ENCODE results near the gene FMN1. TPM values are rescaled to one million over a fixed set of nuclear protein-coding genes. Genes with fewer than 3 reads are reported as not detected.

FMN1 gene
- total and polyA plus RNA-seq, 10 of the 15 experiments (the other 5 are each of a cell fraction or from before 2014, with no cell fraction given): 0.05 to 0.16 (median 0.08) TPM; not detected in 4

GRCh38 chr15:32738666-32739065, 455.8 kb downstream of the FMN1 start (continued):
- TF ChIP-seq GATAD2B (conservative IDR thresholded peaks at IDR 0.05; ENCODE audit: low read depth) (no peak), SPI1 (IDR thresholded peaks at IDR 0.05; ENCODE audit: borderline replicate concordance, insufficient read depth, low read depth, low read length) (no peak), NFIC (IDR thresholded peaks at IDR 0.05; ENCODE audit: low read depth, low read length) (no peak), ZSCAN29 (IDR thresholded peaks at IDR 0.05) (no peak), PML (IDR thresholded peaks at IDR 0.05; ENCODE audit: low read length) (no peak), BCL11A (IDR thresholded peaks at IDR 0.05; ENCODE audit: low read depth, low read length) (no peak), WRNIP1 (IDR thresholded peaks at IDR 0.05; ENCODE audit: borderline replicate concordance, low read depth, low read length) (no peak), IRF5 (IDR thresholded peaks at IDR 0.05; ENCODE audit: borderline replicate concordance) (no peak), NR2F1 (conservative IDR thresholded peaks at IDR 0.05) (no peak), RUNX3 (IDR thresholded peaks at IDR 0.05; ENCODE audit: low read length) (no peak), USF2 (IDR thresholded peaks at IDR 0.05; ENCODE audit: borderline replicate concordance, low read depth, low read length) (no peak), PRDM15 (CRISPR knock-in tag; IDR thresholded peaks at IDR 0.05) (no peak), CHD4 (IDR thresholded peaks at IDR 0.05) (no peak)

All from GM12878 (cell line).